Testis (tissue), 2 donors: Measurements from ENCODE around the gene GPC1.

Experiments used
- POLR2A ChIP-seq: fragments of 450-650 bp; IDR thresholded peaks from one replicate; pipeline ENCODE4 v1.6.1; 2017; ENCODE audit warnings: antibody characterized with exemption, mild to moderate bottlenecking, moderate library complexity
- TF ChIP-seq, protein P1 (sequence below), 3 experiments: fragments of 450-650 bp in 2 of 3; fragments of 200-600 bp in 1 of 3; sonication (generic) in 1 of 3; IDR thresholded peaks; one replicate each; pipeline ENCODE4 v1.5.1; 2016 to 2019; ENCODE audit warnings: antibody characterized with exemption in 3 of 3, mild to moderate bottlenecking in 2 of 3, moderate library complexity in 1 of 3

DNA sequence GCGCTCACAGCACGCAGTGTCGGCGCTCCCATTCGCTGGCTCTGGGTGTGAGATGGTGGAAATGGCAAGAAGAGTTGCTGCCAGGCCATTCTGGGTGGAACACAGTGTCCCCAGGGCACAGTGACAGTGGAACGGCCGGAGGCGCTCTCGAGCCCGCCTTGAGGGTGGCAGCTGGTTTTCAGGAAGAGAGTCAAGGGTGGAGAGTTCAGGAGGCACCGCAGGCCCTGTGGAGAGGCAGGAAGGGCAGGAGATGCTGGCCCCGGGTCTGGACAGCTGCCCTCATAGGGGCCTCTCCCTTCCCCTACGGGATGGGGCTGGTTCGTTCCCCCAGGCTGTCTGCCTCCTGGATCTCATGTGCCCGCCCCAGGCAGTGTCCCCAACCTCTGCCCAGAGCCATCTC, 12.5 kb downstream of the GPC1 start:
- TF ChIP-seq, protein P1, sequence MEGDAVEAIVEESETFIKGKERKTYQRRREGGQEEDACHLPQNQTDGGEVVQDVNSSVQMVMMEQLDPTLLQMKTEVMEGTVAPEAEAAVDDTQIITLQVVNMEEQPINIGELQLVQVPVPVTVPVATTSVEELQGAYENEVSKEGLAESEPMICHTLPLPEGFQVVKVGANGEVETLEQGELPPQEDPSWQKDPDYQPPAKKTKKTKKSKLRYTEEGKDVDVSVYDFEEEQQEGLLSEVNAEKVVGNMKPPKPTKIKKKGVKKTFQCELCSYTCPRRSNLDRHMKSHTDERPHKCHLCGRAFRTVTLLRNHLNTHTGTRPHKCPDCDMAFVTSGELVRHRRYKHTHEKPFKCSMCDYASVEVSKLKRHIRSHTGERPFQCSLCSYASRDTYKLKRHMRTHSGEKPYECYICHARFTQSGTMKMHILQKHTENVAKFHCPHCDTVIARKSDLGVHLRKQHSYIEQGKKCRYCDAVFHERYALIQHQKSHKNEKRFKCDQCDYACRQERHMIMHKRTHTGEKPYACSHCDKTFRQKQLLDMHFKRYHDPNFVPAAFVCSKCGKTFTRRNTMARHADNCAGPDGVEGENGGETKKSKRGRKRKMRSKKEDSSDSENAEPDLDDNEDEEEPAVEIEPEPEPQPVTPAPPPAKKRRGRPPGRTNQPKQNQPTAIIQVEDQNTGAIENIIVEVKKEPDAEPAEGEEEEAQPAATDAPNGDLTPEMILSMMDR (IDR thresholded peaks at IDR 0.05) = no peak
- no peak for TF ChIP-seq POLR2A
